ENCODE data around the gene CETP.
"Not testable (repeated sequence)": the region's sequence is repeated elsewhere in the genome, so short reads cannot be mapped to it uniquely, and the experiment has no call there.

The CETP gene

GRCh38 chr16:56961851-56962281 is at the start of gene CETP:
CETP (plus strand) TSS chr16:56961950; CDS start chr16:56961980, 30 bp downstream.
- DNase-seq, result no peak

GRCh38 chr16:56912746-56913708 is 48.7 kb upstream of the CETP start:
- no peak for DNase-seq

- DNase-seq, result no peak
Observed at GRCh38 chr16:56914896-56915295, 46.9 kb upstream of the CETP start.

DNA sequence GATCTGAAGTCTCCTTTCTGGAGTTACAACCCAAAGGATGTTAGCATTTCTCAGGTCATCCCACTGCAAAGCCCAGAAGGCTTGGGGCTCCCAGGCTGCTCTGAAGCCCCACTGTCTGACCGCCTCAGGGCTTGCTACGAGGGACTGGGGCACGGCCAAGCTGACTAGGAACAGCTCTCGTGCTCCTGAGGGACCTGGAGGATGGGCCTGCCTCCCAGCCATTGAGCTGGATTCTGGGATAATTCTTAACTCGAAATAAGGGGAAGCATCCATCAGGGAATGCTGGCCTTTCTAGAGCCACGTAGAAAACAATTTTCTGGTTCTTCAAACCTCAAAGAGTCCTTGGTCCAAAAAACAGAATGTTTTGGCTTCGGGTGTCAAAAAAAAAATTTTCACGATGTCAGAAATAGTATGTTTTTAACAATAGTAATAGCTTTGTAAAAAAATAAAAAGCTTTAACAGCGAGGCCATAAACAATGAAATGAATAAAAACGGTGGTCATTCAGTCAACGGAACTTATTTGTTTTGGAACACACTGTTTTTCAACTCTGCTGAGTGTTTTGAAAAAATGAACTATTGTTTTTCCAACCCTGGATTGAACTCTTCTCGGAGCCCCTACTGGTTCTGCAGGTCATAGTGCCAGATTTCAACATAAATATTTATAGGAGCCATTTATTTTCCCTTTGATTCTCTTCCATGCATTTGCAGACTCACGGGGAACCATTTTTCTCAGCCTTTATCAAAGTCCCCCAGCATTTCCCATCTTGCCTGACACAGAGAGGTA is 46.2 kb upstream of the CETP start:
- DNase-seq, result peak; percentile 49

DNA sequence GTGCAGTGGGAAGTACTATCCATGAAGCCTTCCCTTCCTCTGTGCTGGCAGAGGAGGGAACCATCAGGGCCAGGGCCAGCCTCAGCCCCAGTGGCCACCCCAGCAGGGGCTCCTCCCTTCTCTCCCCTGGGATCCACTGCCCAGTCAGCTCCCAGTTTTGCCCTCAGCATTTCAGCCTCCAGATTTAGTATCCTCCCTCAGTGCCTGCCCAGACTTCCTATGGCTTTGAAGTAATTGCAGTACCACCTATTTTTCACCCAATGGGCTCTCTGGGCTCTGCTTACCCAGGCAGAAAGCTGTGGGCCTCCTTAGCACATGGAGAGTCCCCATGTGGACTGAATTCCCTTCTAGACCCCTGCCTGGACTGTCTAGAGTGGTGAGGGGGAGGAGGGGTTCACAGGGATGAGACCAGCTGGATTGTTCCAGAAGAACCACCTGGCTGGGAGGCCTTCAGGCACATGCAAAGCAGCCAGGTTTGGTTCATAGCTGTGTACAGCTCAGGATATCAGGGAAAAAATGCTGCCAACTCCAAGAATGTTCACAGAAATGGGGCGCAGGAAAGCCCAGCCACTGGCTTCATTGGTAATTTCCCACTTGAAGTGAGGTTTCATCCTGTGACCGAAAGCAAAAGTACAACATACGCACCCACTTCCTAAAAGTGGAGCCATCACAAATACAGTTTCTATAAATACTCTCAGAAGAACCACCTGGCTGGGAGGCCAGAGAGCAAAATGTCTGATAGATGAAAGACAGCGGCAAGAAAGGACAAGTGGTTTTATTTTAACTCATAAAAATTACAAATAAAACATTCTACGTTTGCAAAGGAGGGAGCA is 45.0 kb upstream of the CETP start:
- no peak for DNase-seq

DNA sequence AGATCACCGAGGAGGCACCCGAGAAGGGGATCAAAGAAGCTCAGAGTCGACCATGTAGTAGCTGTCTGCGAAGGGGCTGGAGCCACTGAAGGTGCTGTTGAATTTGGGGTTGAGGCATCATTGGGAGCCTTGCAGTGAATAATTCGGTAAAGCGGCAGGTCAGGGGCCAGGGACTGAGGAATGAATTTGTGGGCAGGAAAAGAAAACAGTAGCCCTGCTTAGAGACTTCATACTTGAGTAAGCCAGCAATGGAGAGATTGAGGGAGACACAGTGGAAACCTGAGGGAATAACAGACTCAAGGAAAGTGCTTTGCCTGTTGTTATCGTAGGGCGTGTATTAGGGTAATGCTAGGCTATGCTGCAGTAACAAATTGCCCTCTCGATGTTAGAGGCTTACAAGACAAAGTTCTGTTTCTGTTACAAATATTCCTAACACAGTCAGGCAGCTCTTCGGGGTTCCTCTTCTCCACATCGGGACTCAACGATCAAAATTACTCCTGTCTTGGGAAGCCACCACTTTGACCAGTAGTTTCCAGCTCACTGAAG is 43.2 kb upstream of the CETP start:
- no peak for DNase-seq

DNA sequence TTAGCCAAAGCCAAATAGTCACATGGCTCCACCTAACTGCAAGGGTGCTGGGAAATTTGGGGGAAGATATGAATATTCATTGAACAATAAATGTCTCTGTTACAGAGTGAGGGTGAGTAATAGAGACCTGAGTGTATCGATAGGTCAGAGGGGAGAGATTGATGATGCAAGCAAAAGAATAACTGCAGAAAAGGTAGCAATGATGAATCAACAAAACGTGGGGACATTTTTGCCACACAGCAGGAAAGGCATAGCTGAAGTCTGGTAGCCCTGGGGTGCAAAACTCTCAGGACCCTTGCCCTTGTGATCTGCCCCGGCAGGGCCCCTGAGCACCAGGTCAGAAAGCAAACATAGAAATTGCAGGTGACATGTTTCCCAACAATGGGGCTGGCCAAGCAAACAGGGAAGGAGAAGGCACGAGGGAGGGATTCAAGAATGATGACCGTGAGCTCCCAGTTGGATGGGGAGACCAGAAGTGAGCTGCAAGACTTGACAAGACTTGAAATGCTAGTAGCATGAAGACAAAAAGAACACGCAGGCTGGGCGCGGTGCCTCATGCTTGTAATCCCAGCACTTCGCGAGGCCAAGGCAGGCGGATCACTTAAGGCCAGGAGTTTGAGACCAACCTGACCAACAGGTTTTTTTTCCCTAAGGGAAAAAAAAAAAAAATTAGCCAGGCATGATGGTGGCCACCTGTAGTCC is 42.5 kb upstream of the CETP start:
- DNase-seq, result no peak

GRCh38 chr16:56921571-56921970 is 40.2 kb upstream of the CETP start:
- DNase-seq, result no peak

DNA sequence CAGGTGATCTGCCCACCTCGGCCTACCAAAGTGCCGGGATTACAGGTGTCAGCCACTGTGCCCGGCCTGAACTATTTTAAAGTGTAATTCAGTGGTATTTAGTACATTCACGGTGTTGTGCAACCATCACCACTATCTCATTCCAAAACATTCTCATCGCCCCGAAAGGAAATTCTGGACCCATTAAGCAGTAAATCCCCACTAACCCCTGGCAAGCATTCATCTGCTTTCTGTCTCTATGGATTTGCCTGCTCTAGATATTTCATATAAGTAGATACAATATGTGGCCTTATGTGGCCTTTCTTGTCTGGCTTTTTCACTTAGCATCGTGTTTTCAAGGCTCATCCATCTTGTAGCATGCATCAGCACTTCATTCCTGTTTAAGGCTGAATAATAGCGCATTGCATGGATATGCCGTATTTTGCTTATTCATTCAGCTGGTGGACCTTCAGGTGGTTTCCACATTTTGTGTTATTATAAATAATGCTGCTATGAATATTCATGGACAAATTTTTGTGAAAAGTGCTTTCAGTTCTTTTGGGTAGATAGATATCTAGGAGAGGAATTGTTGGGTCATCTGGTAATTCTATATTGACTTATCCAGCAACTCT is 38.2 kb upstream of the CETP start:
- no peak for DNase-seq

DNA sequence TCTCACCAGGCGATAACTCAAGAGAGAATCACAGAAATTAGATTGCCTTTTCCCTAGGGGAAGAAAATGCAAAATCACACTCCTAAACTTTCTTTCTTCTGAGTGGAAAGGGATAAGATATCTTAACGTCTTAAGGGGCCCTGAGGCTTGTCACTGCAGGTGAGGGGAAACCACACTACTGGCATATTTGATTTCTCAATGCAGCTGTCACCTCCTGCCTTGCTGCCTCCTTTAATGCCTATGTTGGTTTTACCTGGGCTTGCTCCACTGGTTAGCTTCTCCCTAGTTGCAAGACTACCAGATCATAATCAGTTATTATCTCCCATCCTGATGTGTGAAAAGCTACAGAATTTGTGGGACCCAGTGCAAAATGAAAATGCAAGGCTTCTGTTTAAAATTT is 34.3 kb upstream of the CETP start:
- no peak for DNase-seq

- DNase-seq, result no peak
Observed at GRCh38 chr16:56929639-56930038, 32.1 kb upstream of the CETP start.

- no peak for DNase-seq
Observed at GRCh38 chr16:56930486-56931270, 31.1 kb upstream of the CETP start.

- DNase-seq, result peak; percentile 61
Observed at GRCh38 chr16:56931271-56931891, 30.4 kb upstream of the CETP start.

DNA sequence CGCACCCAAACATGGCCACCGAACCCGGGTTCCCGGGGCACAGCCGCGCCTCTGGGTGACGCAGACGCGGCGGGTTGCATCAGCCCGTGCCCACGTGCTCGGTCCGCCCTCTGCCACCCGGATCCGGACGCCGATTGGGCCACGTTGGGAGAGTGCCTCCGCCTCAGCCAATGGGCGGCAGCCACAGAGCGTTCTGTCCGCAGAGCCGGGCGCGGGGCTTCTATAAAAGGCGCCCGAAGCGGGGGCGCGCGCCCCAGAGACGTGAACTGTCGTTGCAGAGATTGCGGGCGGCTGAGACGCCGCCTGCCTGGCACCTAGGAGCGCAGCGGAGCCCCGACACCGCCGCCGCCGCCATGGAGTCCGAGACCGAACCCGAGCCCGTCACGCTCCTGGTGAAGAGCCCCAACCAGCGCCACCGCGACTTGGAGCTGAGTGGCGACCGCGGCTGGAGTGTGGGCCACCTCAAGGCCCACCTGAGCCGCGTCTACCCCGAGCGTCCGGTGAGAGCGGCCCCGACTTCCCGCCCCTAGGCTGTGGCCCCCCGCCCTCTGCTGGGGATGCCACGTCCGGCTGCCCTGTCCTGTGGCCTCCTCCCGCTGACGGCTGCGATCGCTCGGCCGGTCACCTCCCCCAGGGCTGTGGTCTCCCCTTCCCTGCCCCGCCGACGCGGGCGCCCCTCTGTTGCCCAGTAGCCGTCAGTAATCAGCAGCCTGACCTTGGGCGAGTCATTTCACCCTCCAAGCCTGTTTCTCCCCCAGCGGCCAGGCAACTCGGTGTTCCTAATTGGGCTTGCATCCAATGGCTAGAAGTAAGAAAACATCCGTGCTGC is 29.6 kb upstream of the CETP start, which contains the start of gene HERPUD1:
Gene HERPUD1, plus strand, starts transcription at position 251 of the 829 bp plus-strand sequence. Its CDS starts 103 bp downstream, at position 354.
- peak; percentile 99 for DNase-seq

DNA sequence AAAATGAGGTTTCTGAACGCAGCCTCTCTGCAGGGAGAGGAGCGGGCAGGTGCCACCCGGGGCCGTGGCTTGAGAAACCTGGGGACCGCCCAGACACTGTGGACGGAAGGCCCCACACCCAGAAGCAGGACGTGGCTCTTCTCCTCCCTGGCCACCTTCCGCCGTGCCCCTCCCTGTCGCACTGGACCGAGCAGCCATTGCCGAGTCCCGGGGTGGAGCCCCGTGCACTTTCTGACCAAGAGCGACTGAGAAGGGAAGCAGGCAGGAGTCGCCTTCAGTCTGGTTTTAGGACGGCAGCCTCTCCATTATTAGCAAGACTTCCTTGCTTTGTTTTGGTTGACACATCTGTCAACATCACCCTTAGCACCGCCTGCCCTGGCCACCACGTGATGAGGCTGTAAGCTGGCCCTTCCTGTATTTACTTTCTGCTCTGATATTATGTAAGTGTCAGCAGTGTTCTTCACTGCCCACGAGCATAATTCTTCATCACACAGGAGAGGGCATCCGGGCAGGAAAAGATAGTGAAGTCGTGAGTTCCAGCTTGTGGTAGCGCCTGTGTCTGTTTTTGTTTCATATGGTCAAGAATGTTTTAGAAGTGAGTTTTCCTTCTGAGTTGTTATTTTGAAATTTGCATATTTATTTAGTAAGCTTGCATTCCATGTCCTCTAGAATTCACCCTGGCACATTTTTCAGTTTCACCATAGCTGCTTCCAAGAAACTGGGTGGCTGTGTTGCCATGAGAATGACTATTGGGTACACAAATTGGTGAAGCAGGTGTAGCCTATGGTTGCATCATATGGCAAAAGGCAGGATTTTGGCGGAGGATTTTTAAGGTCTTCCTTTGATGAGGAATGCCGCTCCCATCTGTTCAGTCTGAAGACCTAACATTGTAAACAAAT is 28.8 kb upstream of the CETP start:
- peak; percentile 76 for DNase-seq

DNA sequence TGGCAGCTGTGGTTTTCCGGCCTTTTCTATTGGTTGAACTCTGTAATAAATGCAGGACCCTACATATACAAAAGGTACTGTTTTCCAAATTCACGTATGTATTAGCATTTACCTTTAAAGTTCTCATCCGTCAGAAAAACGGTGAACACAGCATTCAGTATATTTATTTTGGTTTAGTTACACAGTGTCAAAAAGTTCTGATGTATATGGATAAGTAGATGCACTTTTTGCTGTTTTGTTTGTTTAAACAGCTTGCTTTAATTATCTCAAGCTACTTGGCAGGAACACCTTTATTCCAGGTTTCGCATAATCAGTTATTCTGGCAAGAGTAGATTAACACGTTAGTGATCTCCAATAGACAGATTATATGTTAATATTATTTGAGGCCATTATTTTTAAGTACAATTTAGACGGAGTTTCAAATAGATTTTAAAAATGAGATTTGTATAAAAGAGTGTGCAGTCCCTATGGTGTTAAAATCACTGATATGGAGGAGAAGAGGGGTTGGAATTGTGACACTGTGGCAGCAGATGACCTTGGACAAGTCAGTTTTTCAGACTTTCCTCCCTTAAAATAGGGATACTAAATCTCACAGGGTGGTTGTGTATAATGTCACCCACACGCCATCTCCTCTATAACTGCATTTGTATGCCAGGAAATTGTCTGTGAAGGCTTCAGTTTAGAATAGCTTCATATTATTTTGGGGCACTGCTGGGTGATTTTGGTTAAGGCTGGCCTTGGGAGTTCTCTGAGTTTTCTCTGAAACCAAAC is 27.7 kb upstream of the CETP start:
- DNase-seq, result no peak

DNA sequence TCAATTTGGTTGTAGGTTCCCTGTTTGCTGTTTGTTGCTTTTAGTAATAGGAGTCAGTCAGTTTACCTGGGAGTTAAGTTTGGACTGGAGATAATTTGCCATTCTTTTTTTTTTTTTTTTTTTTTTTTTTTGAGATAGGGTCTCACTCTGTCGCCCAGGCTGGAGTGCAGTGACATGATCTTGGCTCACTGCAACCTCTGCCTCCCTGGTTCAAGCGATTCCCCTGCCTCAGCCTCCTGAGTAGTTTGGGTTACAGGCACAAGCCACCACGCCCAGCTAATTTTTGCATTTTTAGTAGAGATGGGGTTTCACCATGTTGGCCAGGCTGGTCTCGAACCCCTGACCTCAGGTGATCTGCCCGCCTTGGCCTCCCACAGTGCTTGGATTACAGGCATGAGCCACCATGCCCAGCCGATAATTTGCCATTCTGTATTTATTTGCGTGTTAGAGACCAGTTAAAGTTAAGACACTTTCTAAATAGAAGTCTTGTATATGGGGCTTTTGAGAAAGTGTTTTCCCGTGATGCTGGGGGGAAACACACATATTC is 27.1 kb upstream of the CETP start:
- DNase-seq, result not testable (repeated sequence)
